Heart right ventricle (tissue), 16 donors: ENCODE data around the gene NBEAL2. TPM values are rescaled to one million over a fixed set of nuclear protein-coding genes. Genes with fewer than 3 reads are reported as not detected.

Experiments used
- ATAC-seq, 8 donors: fragments of 200-7000 bp; cut with Tn5 transposase; one replicate each; pipeline ENCODE4 v1.9.1; 2020; ENCODE audit warnings: mild to moderate bottlenecking in 8 of 8, moderate library complexity in 8 of 8, moderate number of reproducible peaks in 1 of 8
- DNase-seq, 2 donors: peaks; one replicate each; pipeline ENCODE4 v3.0.0-alpha.2; 2020
- H3K27ac ChIP-seq, 10 donors: fragments of 200-600 bp; sonication (generic) in 2 of 10; one replicate each; pipeline versions ENCODE4 v1.5.0 to v1.8.0; 2020 to 2022; ENCODE audit warnings: mild to moderate bottlenecking in 3 of 10
- H3K27me3 ChIP-seq, 7 donors: fragments of 200-600 bp; one replicate each; pipeline ENCODE4 v1.8.0; 2021 to 2022; ENCODE audit warnings: mild to moderate bottlenecking in 2 of 7
- H3K36me3 ChIP-seq, 9 donors: fragments of 200-600 bp; sonication (generic) in 1 of 9; one replicate each; pipeline versions ENCODE4 v1.5.0 to v1.8.0; 2020 to 2022; ENCODE audit warnings: mild to moderate bottlenecking in 2 of 9
- H3K4me1 ChIP-seq, 9 donors: fragments of 200-600 bp; sonication (generic) in 1 of 9; one replicate each; pipeline versions ENCODE4 v1.5.0 to v1.8.0; 2020 to 2022; ENCODE audit warnings: mild to moderate bottlenecking in 4 of 9
- H3K4me3 ChIP-seq, 10 donors: fragments of 200-600 bp; sonication (generic) in 2 of 10; one replicate each; pipeline versions ENCODE4 v1.5.0 to v1.8.0; 2020 to 2022; ENCODE audit warnings: mild to moderate bottlenecking in 7 of 10, moderate library complexity in 2 of 10
- H3K9me3 ChIP-seq, 11 donors: fragments of 200-600 bp in 10 of 11; sonication (generic) in 2 of 11; one replicate each; pipeline versions ENCODE4 v1.5.0 to v1.8.0; 2013 to 2022; ENCODE audit warnings: mild to moderate bottlenecking in 2 of 11, control low read depth in 1 of 11, moderate library complexity in 1 of 11
- WGBS, 2 donors: extraction: QIAGEN DNeasy Blood & Tissue Kit; methylation state at CpG; one replicate each; pipeline ENCODE4 v1.1.7; 2013; ENCODE audit warnings: inconsistent platforms in 1 of 2; 5-methylcytosine and 5-hydroxymethylcytosine counted together
- intact Hi-C, 10 donors: fragments of 100-400 bp; cut with DNase I; formaldehyde crosslinking; loops; one replicate each; pipeline versions ENCODE4 v1.11.1 to v1.14.2; 2022
- polyA plus RNA-seq, 2 donors: library from polyadenylated mRNA; stranded (reverse); fragments of 200-250 nt; gene quantifications; one replicate each; pipeline ENCODE4 v1.2.3, GENCODE V29; 2013
- total RNA-seq, 10 donors: library from RNA; stranded (reverse); fragmentation: NEBNext Ultra II Directional in 3 of 10; extraction: Animal tissue kit (Norgen Biotek cat#: 25700) in 3 of 10; gene quantifications; one replicate each; pipeline versions ENCODE4 v1.2.1 to v1.2.4, GENCODE V29; 2021 to 2023
- TF ChIP-seq, protein P1 (sequence below), 9 donors: fragments of 200-600 bp; sonication (generic) in 2 of 9; IDR thresholded peaks; one replicate each; pipeline versions ENCODE4 v1.5.0 to v1.8.0; 2021 to 2022; ENCODE audit warnings: antibody characterized with exemption in 9 of 9, mild to moderate bottlenecking in 5 of 9, moderate library complexity in 1 of 9
- donor health status: Arrhythmogenic right ventricular cardiomyopathy.
- donor health status: ischemic (EF 13 %, LVEDD 7.1; RV severe dilation, severe dysfunction).
- donor health status: healthy with polysubstance abuse.
- donor health status: DM: no; HTN: yes; CAD: no.
- donor health status: DM: no; HTN: no; CAD: no.
- donor health status: ischemic (EF 25% LVEDD 6.9; RV normal size, moderate dysfunction).
- donor health status: ischemic (EF 25% LVEDD 5.7; RV mildly dilated, moderate dysfunction).
- donor health status: healthy.
- donor health status: DM: yes; HTN: yes; CAD: no.
- donor health status: Ischemic cardiomyopathy.
- donor health status: ischemic (EF 35%, LVEDD 5.7; RV mildly dilated, moderate dysfunction).
- donor health status: nonischemic (EF 11% LVEDD 7.7; RV severe dilation, severe dysfunction).
- donor health status: DM: yes; HTN: yes; CAD: no.
- donor health status: PGD.
- donor health status: ischemic (EF 29% LVEDD 5.4; RV normal size, mild dysfunction).
- donor health status: nonischemic (EF 23%, LVEDD 6.1; RV moderate dilation, normal function).

NBEAL2 gene
- total and polyA plus RNA-seq, 12 donors = 7.6 to 51.1 (median 13.7) TPM

DNA sequence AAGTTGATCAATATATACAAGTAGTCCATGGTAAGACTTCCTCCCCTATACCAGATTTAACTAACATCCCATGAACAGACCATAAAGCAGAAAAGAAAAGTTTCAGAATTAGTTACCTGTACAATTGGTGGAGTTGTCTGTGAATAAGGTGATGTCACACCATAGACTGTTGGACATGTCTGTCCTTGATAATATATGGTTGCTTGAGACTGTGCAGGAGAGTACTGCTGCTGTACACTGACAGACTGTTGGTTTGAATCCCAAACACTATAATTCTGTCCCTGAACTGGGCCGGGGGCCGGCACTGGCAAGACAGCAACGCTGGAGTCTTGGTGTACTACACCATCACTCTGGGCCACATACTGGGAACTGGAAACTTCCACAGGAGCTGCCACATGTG, 77.2 kb downstream of the NBEAL2 start:
- H3K27me3 ChIP-seq = no peaks in the 10 kb centered on the region
- no peaks in the 10 kb centered on the region for H3K9me3 ChIP-seq
- ATAC-seq (no peak), DNase-seq (no peak)
- peak overlapping the region in 1 of 10 donors; percentile 52 for H3K27ac ChIP-seq
- H3K4me3 ChIP-seq = no peak overlapping the region
- 93 to 96% methylated on average over 3 of the region's 3 CpGs for WGBS, 2 donors
- TF ChIP-seq, protein P1, sequence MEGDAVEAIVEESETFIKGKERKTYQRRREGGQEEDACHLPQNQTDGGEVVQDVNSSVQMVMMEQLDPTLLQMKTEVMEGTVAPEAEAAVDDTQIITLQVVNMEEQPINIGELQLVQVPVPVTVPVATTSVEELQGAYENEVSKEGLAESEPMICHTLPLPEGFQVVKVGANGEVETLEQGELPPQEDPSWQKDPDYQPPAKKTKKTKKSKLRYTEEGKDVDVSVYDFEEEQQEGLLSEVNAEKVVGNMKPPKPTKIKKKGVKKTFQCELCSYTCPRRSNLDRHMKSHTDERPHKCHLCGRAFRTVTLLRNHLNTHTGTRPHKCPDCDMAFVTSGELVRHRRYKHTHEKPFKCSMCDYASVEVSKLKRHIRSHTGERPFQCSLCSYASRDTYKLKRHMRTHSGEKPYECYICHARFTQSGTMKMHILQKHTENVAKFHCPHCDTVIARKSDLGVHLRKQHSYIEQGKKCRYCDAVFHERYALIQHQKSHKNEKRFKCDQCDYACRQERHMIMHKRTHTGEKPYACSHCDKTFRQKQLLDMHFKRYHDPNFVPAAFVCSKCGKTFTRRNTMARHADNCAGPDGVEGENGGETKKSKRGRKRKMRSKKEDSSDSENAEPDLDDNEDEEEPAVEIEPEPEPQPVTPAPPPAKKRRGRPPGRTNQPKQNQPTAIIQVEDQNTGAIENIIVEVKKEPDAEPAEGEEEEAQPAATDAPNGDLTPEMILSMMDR (IDR thresholded peaks at IDR 0.05) = no peak
- peaks cover 0 to 22% (median 0%) of the 10 kb centered on the region in 9 donors for H3K4me1 ChIP-seq
- intact Hi-C loops = no loop called here
- H3K36me3 ChIP-seq = peaks cover 0 to 82% (median 15%) of the 10 kb centered on the region in 9 donors

DNA sequence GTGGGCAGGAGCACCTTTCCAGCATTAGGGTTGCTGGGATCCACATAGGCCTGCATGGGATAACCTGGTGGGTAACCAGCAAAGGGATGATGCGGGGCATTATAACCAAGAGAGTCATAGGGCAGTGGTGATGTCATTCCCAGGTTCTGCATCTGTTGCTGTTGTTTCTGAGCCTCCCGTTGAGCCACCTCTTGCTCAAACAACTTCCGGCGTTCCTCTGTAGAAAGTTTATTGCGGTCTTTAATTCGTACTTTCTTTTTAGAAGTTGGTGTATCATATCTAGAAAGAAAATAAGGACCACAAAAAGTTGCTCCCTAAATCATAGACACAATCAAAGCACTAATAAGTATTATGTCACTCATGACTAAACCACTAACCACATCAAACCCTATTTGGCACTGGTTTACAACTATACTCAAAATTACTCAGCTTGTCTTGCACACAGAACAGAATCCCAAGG, 77.8 kb downstream of the NBEAL2 start:
- DNase-seq (no peak), ATAC-seq (no peak)
- H3K4me3 ChIP-seq = no peak overlapping the region
- H3K4me1 ChIP-seq = peaks cover 0 to 22% (median 0%) of the 10 kb centered on the region in 9 donors
- no peaks in the 10 kb centered on the region for H3K9me3 ChIP-seq
- intact Hi-C loops = no loop called here
- H3K36me3 ChIP-seq = peaks cover 0 to 82% (median 15%) of the 10 kb centered on the region in 9 donors
- H3K27ac ChIP-seq = peak overlapping the region in 1 of 10 donors; percentile 52
- no peaks in the 10 kb centered on the region for H3K27me3 ChIP-seq
- 88 to 96% methylated on average over 6 of the region's 6 CpGs for WGBS, 2 donors
- TF ChIP-seq, protein P1 (IDR thresholded peaks at IDR 0.05) = no peak

Other genes starting within 250 kb of the NBEAL2 start
- gene MYL3, start 116.2 kb upstream of the NBEAL2 start, total RNA-seq = 1,000 to 10,000 TPM; 5,377 to 9,904 (median 7,431) TPM
- gene MYL3, start 116.2 kb upstream of the NBEAL2 start, polyA plus RNA-seq = 1,000 to 10,000 TPM; 7,541 to 8,578 TPM
- gene PTH1R, start 101.9 kb upstream of the NBEAL2 start, total RNA-seq = 10 to 100 TPM in 2 of 10 donors, 1 to 10 TPM in 8; 1.5 to 18.5 (median 3.0) TPM
- gene PTH1R, start 101.9 kb upstream of the NBEAL2 start, polyA plus RNA-seq = 10 to 100 TPM; 12.8 to 89.8 TPM
- 10 to 100 TPM; 28.8 to 39.9 (median 33.3) TPM for gene CCDC12, start 2.9 kb upstream of the NBEAL2 start, total RNA-seq
- gene CCDC12, start 2.9 kb upstream of the NBEAL2 start, polyA plus RNA-seq = 100 to 1,000 TPM in 1 of 2 donors, 10 to 100 TPM in 1; 86.1 to 137 TPM
- gene SETD2, start 184.4 kb downstream of the NBEAL2 start, total RNA-seq = 10 to 100 TPM; 23.5 to 34.4 (median 30.6) TPM
- 10 to 100 TPM in 1 of 2 donors, 1 to 10 TPM in 1; 8.6 to 10.5 TPM for gene SETD2, start 184.4 kb downstream of the NBEAL2 start, polyA plus RNA-seq